Endothelial cell (in vitro differentiated cells): Measurements from ENCODE around the gene CYBB. TPM values are rescaled to one million over a fixed set of nuclear protein-coding genes. Genes with fewer than 3 reads are reported as not detected.

ENCODE experiments used
- DNase-seq: peaks from one replicate; pipeline ENCODE4 v3.0.0; 2021; ENCODE audit warnings: low spot score
- H3K27ac Mint-ChIP-seq: one replicate; pipeline ENCODE4 v1.8.0; 2021; ENCODE audit warnings: mixed read lengths, inconsistent platforms; ENCODE audit not compliant: unreplicated experiment
- H3K27me3 Mint-ChIP-seq: one replicate; pipeline ENCODE4 v1.8.0; 2021; ENCODE audit warnings: mild to moderate bottlenecking, moderate library complexity, mixed read lengths, inconsistent platforms; ENCODE audit not compliant: unreplicated experiment
- H3K36me3 Mint-ChIP-seq: one replicate; pipeline ENCODE4 v1.8.0; 2021; ENCODE audit warnings: mild to moderate bottlenecking, low read depth, mixed read lengths, inconsistent platforms; ENCODE audit not compliant: unreplicated experiment
- H3K4me1 Mint-ChIP-seq: one replicate; pipeline ENCODE4 v1.8.0; 2021; ENCODE audit warnings: mild to moderate bottlenecking, mixed read lengths, inconsistent platforms; ENCODE audit not compliant: unreplicated experiment
- H3K4me3 Mint-ChIP-seq: one replicate; pipeline ENCODE4 v1.8.0; 2021; ENCODE audit warnings: mild to moderate bottlenecking, mixed read lengths, inconsistent platforms; ENCODE audit not compliant: unreplicated experiment
- H3K9me3 Mint-ChIP-seq: one replicate; pipeline ENCODE4 v1.8.0; 2021; ENCODE audit warnings: mixed read lengths, inconsistent platforms; ENCODE audit not compliant: unreplicated experiment
- total RNA-seq: library from RNA; stranded (reverse); fragmentation: NEBNext Ultra II Directional; extraction: Animal tissue kit (Norgen Biotek cat#: 25700); gene quantifications from one replicate; pipeline ENCODE4 v1.2.1, GENCODE V29; 2021; ENCODE audit not compliant: unreplicated experiment
- TF ChIP-seq, protein P1 (sequence below): fragments of 200-600 bp; sonication (generic); IDR thresholded peaks from one replicate; pipeline ENCODE4 v1.5.0; 2021; ENCODE audit warnings: antibody characterized with exemption; ENCODE audit not compliant: unreplicated experiment

Gene CYBB
- total RNA-seq, 1 donor from 2014 or later: not detected

GRCh38 chrX:37781814-37782213, 2.0 kb downstream of the CYBB start:
- DNase-seq: no peak
- H3K4me3 Mint-ChIP-seq: no peak overlapping the region
- H3K36me3 Mint-ChIP-seq: no peaks in the 10 kb centered on the region
- no peaks in the 10 kb centered on the region for H3K27me3 Mint-ChIP-seq
- peaks cover 6% of the 10 kb centered on the region for H3K4me1 Mint-ChIP-seq
- H3K27ac Mint-ChIP-seq: no peak overlapping the region
- no peaks in the 10 kb centered on the region for H3K9me3 Mint-ChIP-seq
- TF ChIP-seq, protein P1, sequence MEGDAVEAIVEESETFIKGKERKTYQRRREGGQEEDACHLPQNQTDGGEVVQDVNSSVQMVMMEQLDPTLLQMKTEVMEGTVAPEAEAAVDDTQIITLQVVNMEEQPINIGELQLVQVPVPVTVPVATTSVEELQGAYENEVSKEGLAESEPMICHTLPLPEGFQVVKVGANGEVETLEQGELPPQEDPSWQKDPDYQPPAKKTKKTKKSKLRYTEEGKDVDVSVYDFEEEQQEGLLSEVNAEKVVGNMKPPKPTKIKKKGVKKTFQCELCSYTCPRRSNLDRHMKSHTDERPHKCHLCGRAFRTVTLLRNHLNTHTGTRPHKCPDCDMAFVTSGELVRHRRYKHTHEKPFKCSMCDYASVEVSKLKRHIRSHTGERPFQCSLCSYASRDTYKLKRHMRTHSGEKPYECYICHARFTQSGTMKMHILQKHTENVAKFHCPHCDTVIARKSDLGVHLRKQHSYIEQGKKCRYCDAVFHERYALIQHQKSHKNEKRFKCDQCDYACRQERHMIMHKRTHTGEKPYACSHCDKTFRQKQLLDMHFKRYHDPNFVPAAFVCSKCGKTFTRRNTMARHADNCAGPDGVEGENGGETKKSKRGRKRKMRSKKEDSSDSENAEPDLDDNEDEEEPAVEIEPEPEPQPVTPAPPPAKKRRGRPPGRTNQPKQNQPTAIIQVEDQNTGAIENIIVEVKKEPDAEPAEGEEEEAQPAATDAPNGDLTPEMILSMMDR: no peak

DNA sequence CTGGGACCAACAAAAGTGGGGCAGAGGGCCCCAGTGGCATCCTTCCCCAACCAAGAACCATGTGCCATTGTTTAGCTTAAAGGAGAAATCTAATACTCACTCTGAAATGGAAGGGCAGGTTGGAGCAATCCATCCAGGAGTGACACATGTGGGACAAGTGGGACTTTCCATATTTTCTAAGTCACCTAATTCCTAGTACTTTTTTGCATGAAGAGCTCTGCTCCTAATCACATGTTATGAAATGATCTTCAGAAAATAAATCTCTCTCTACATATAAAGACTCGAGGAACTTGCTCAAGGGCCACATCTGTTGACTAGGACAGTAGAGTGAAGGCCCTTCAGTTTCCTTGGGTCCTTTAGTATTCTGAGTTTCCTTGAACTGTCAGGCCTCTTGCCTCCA, 2.5 kb downstream of the CYBB start:
- Mint-ChIP-seq H3K4me1 (peaks cover 6% of the 10 kb centered on the region), H3K9me3 (no peaks in the 10 kb centered on the region), H3K27me3 (no peaks in the 10 kb centered on the region), H3K4me3 (no peak overlapping the region), H3K27ac (no peak overlapping the region), H3K36me3 (no peaks in the 10 kb centered on the region)
- TF ChIP-seq, protein P1: no peak
- no peak for DNase-seq

- Mint-ChIP-seq H3K9me3 (no peaks in the 10 kb centered on the region), H3K36me3 (no peaks in the 10 kb centered on the region), H3K4me1 (peaks cover 6% of the 10 kb centered on the region), H3K27me3 (no peaks in the 10 kb centered on the region), H3K4me3 (no peak overlapping the region), H3K27ac (no peak overlapping the region)
- DNase-seq: no peak
- TF ChIP-seq, protein P1: no peak
Observed at GRCh38 chrX:37783305-37783704, 3.4 kb downstream of the CYBB start.

DNA sequence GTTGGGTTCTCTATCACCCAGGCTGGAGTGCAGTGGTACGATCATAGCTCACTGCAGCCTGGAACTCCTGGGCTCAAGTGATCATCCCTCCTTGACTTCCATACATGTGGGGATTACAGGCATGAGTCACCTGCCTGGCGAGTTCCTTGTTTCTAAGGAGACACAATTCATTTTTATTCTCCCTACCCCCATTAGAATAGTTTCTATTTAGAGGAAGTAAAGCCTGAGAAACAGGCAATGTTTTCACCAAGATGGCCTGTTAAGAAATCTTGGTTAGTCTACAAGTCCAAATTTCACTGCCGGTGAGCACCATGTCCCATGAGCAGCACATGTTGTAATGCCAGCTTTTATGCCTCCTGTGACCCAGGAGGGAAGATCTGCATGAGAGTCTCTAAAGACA, 5.7 kb downstream of the CYBB start:
- TF ChIP-seq, protein P1: no peak
- no peaks in the 10 kb centered on the region for H3K9me3 Mint-ChIP-seq
- no peak overlapping the region for H3K4me3 Mint-ChIP-seq
- no peaks in the 10 kb centered on the region for H3K36me3 Mint-ChIP-seq
- no peaks in the 10 kb centered on the region for H3K27me3 Mint-ChIP-seq
- peaks cover 6% of the 10 kb centered on the region for H3K4me1 Mint-ChIP-seq
- no peak overlapping the region for H3K27ac Mint-ChIP-seq
- DNase-seq: no peak

GRCh38 chrX:37786624-37787422, 7.0 kb downstream of the CYBB start:
- H3K4me3 Mint-ChIP-seq: no peak overlapping the region
- H3K27ac Mint-ChIP-seq: no peak overlapping the region
- H3K27me3 Mint-ChIP-seq: no peaks in the 10 kb centered on the region

More at GRCh38 chrX:37786624-37787422, 7.0 kb downstream of the CYBB start:
- no peak for DNase-seq
- TF ChIP-seq, protein P1: no peak
- Mint-ChIP-seq H3K4me1 (peaks cover 3% of the 10 kb centered on the region), H3K9me3 (no peaks in the 10 kb centered on the region), H3K36me3 (no peaks in the 10 kb centered on the region)
